HG03108 (cell line): ENCODE results near the gene RGS9.
"Not testable (repeated sequence)": the region's sequence is repeated elsewhere in the genome, so short reads cannot be mapped to it uniquely, and the experiment has no call there.

Experiments used
- ATAC-seq: cut with Tn5 transposase; IDR thresholded peaks from one replicate; pipeline ENCODE4 v1.9.1; 2021; ENCODE audit warnings: moderate library complexity; ENCODE audit not compliant: unreplicated experiment

The RGS9 gene

GRCh38 chr17:65180752-65181236 is 43.6 kb downstream of the RGS9 start:
- not testable (repeated sequence) for ATAC-seq

DNA sequence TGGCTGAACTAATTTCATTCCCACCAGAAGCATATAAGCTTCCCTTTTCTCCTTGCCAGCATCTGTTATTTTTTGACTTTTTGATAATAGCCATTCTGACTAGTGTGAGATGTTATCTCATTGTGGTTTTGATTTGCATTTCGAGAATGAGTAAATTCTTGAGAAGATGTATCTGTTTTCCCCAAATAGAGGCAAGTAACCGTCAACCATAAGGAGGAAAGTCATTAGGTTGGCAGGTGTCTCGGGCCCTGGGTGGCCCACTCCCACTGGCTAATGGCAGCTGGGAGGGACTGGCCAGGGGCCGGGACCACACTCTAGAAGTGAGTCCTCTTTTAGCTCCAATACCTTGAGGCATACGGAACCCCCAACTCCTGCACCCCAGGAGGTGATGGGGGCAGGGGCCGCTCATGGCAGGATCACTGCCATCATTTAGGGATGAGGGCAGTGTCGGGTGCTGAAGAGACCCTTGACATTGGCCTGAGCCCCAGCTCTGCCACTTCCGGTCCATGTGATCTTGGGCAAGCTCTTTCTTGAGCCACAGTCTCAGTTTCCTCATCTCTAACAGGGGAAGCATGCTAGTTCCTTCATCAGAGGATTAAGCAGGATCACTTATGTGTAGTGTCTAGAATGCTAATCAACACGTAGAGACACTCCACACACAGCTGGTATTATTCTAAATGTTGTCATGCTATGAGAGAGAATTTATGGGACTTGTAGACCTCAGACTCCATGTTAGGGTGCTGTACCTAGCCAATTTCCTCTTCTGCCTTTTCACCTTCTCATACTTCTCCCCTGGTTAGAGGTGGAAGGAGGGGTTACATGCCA is 44.3 kb downstream of the RGS9 start:
- peak; percentile 54 for ATAC-seq

DNA sequence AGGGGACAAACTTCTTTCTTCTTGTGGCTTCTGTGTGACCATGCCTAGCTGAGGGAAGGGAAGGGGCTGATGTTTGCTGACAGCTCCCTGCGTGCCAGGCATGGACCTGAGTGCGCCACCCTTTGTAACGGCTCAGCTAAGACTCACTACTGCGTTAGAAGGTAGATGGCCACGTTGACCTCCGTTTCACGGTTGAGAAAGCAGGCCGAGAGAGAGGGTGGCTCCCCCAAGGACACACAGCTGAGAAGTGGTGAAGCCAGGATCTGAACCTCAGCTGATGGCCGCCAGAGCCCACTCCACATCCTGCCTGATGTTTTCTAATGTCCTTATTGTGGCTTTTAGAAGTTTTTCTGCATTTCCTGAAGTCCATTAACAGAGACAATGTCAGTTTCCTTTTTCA is 45.1 kb downstream of the RGS9 start:
- peak; percentile 30 for ATAC-seq

GRCh38 chr17:65183736-65184135 is 46.6 kb downstream of the RGS9 start:
- ATAC-seq, result no peak

GRCh38 chr17:65184235-65184959 is 47.2 kb downstream of the RGS9 start:
- no peak for ATAC-seq

GRCh38 chr17:65185062-65185461 is 47.9 kb downstream of the RGS9 start:
- ATAC-seq, result no peak

DNA sequence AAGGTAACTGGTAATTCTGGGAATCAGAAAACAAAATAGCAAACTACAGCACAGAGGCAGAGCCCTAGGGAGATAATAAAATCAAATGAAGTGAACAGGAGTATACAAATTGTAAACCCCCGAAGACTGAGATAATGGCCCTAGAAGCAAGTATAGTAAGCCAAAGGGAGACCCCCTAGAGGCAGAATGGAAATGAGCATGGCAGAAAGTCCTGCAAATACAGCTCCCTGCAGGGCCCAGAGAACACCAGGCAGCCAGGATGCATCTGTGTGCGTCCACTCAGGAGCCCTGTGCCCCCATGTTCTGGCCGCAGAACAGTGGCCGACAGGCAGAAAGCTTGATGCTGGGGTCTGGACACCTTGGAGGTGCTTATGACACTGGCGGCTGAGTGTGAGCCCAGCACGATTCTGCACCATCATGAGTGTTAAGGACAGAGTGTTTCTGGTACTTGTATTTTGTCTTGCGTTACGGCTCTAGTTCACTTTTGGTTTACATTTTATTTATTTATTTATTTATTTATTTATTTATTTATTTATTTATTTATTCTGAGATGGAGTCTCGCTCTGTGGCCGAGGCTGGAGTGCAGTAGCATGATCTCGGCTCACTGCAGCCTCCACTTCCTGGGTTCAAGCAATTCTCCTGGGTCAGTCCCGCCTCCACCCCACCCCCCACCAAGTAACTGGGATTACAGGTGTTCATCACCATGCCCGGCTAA is 48.7 kb downstream of the RGS9 start:
- no peak for ATAC-seq

- no peak for ATAC-seq
Observed at GRCh38 chr17:65190467-65191097, 53.4 kb downstream of the RGS9 start.

- no peak for ATAC-seq
Observed at GRCh38 chr17:65191811-65192740, 54.9 kb downstream of the RGS9 start.

- no peak for ATAC-seq
Observed at GRCh38 chr17:65193305-65193704, 56.1 kb downstream of the RGS9 start.

GRCh38 chr17:65193716-65194293 is 56.6 kb downstream of the RGS9 start:
- no peak for ATAC-seq

- no peak for ATAC-seq
Observed at GRCh38 chr17:65194670-65195334, 57.6 kb downstream of the RGS9 start.

DNA sequence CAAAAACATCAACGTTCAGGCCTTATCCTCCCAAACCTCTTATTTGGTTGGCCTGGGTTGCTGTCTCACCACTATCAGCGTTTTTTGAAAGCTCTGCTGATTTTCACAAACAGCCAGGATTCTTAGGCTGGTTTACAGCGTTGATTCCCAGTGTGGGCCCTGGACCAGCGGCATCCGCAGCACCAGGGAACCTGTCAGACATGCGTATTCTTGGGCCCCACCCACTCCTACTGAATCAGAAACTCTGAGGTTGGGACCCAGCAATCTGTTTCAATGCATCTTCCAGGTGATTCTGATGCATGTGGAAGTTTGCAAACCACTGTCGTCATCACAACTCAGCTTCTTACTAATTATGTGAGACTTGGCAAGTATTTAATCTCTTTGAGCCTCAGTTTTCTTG is 58.5 kb downstream of the RGS9 start:
- ATAC-seq, result no peak

DNA sequence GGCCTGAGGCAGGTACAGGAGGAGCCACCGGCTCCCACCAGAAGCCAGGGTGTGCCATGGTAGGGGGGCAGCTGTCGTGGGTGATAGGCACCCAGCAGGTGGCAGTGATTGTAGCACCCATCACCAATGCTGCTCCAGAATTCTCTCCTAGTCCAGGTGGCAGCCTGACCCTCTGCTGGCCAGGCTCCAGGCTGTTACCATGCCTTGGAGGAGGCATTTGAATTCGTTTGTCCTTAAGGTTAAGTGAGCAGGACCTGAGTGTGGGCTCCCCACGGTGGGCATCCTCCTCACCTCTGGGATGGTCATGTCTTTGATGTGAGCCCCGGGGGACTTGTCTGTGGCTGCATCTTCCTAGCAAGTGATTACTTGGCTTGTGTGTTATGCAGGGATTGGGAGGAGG is 59.4 kb downstream of the RGS9 start:
- no peak for ATAC-seq

- ATAC-seq, result no peak
Observed at GRCh38 chr17:65197201-65197600, 60.0 kb downstream of the RGS9 start.

- no peak for ATAC-seq
Observed at GRCh38 chr17:65198653-65199382, 61.6 kb downstream of the RGS9 start.

DNA sequence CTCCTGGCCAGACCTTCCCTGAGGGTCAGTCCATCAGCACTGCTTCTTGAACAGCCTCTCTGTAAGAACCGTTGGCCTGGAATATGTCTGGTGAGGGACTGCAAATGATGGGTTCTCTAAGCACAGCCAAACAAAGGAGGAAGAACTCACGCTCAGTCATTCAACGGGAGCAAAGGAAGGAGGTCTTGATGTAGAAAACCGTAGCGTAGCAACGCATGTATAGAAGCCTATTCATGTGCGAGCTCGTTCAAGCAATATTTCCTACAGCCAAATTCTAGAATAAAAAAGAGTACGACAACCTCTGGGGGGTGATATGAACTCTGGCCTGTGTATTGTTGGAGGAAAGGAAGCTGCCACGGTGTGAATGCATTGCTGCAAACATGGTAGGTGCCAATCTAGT is 64.2 kb downstream of the RGS9 start:
- ATAC-seq, result no peak

DNA sequence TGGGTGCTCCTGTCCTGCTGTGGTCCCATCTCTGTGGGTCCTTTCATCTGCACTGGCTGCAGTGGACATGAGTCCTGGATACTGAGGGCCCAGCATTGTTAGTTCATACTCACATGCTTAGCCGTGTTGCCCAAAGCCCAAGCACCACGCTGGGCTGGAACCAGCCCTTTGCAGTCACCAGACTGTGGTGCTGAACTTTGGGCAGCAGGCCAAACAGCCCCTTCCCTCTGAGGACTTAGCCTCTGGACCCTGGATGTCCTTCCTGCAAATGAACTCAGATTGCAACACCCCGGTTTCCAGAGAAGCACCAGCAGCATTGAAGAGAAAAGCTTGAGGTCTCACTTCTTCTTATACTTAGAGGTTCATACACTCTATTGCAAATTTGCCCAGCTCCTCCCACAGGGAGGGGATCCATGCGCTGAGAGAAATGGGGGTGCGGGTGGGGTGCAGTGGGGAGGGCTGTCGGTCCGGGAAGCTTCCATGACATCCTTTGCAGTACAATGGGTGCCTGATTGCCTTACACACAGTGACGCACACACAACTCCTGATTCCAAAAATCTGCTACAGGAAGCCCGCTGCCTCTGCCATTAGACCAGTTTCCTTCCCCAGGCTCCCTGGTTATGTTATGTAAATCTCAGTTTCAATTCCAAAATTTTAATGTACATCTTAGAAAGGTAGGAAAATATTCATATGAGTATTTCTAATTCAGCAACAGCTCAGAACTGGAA is 65.8 kb downstream of the RGS9 start:
- ATAC-seq, result no peak
